Epithelial cell of proximal tubule (primary cell): ENCODE data around the gene UQCR11. TPM values are rescaled to one million over a fixed set of nuclear protein-coding genes. Genes with fewer than 3 reads are reported as not detected.

ENCODE experiments used
- DNase-seq: peaks from one replicate; pipeline ENCODE4 v3.0.0-alpha.2; 2011; ENCODE audit warnings: low read depth
- H3K4me3 ChIP-seq: 2 replicates; pipeline ENCODE4 v1.5.1; 2011; ENCODE audit warnings: low read depth, mild to moderate bottlenecking, low read length
- CTCF ChIP-seq: conservative IDR thresholded peaks from 2 replicates; pipeline ENCODE4 v1.5.1; 2012; ENCODE audit warnings: low read depth, mild to moderate bottlenecking, low read length
- total RNA-seq: library from RNA; depleted of rRNA; stranded (reverse); fragments of >200 nt; gene quantifications from 2 replicates; pipeline ENCODE4 v1.2.3, GENCODE V29; 2015

Gene UQCR11
- total RNA-seq, 1 donor from 2014 or later = 91.4 TPM

- no peak for DNase-seq
- no peak overlapping the region for H3K4me3 ChIP-seq
- no peak for TF ChIP-seq CTCF
Observed at GRCh38 chr19:1615156-1615765, 10.0 kb upstream of the UQCR11 start.

GRCh38 chr19:1613808-1614570 lies 8.7 kb upstream of the UQCR11 start:
- no peak overlapping the region for H3K4me3 ChIP-seq
- no peak for DNase-seq
- no peak for TF ChIP-seq CTCF

GRCh38 chr19:1613146-1613545 lies 7.9 kb upstream of the UQCR11 start:
- no peak for TF ChIP-seq CTCF
- DNase-seq = no peak
- no peak overlapping the region for H3K4me3 ChIP-seq

GRCh38 chr19:1612114-1613086 lies 7.1 kb upstream of the UQCR11 start:
- no peak overlapping the region for H3K4me3 ChIP-seq
- TF ChIP-seq CTCF = no peak
- DNase-seq = no peak

GRCh38 chr19:1611353-1611752 lies 6.1 kb upstream of the UQCR11 start:
- DNase-seq = no peak
- TF ChIP-seq CTCF = no peak
- H3K4me3 ChIP-seq = no peak overlapping the region

GRCh38 chr19:1610579-1610978 lies 5.3 kb upstream of the UQCR11 start:
- no peak for TF ChIP-seq CTCF
- no peak overlapping the region for H3K4me3 ChIP-seq
- DNase-seq = no peak
